Right ventricle myocardium superior (tissue), 1 donor: ENCODE results near the gene SLC35A4. TPM values are rescaled to one million over a fixed set of nuclear protein-coding genes. Genes with fewer than 3 reads are reported as not detected.
"Not testable (repeated sequence)": the region's sequence is repeated elsewhere in the genome, so short reads cannot be mapped to it uniquely, and the experiment has no call there.

Experiments
- ATAC-seq: fragments of 200-7000 bp; cut with Tn5 transposase; one replicate; pipeline ENCODE4 v1.9.1; 2020; ENCODE audit warnings: mild to moderate bottlenecking; ENCODE audit not compliant: poor library complexity
- DNase-seq: peaks from one replicate; pipeline ENCODE4 v3.0.0-alpha.2; 2020
- intact Hi-C: fragments of 100-400 bp; cut with DNase I; formaldehyde crosslinking; loops from one replicate; pipeline ENCODE4 v1.11.2; 2022
- total RNA-seq: library from RNA; stranded (reverse); fragmentation: NEBNext Ultra II Directional; extraction: Animal tissue kit (Norgen Biotek cat#: 25700); gene quantifications from one replicate; pipeline ENCODE4 v1.2.1, GENCODE V29; 2021
- donor health status: DM: no; HTN: yes; CAD: no; lungs with severe emphysema.

SLC35A4 gene
- total RNA-seq, 1 donor from 2014 or later: 81.4 TPM

DNA sequence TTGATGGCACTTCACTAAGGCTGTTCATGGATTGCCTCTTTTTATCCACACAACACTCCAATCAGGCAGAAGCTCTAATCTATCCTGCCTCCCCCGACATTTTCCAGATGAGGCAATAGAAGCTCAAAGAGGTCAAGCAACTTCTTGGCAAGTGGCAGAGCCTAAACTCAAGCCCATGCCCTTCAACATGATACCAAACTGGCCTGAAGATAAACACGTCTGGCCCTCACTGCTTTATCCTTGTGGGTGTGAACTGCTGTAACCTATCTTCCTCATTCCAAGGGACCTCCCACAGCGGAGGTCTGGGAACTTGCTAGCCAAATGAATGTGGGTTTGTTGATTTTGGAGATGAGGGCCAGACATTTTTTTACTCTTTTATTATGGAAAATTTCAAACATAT, 9.5 kb downstream of the SLC35A4 start:
- ATAC-seq: no peak
- intact Hi-C loops: loop anchor here (5.0 kb wide), 1 partner anchor 58 kb away; the partner anchor contains the start of gene CD14
- DNase-seq: no peak

DNA sequence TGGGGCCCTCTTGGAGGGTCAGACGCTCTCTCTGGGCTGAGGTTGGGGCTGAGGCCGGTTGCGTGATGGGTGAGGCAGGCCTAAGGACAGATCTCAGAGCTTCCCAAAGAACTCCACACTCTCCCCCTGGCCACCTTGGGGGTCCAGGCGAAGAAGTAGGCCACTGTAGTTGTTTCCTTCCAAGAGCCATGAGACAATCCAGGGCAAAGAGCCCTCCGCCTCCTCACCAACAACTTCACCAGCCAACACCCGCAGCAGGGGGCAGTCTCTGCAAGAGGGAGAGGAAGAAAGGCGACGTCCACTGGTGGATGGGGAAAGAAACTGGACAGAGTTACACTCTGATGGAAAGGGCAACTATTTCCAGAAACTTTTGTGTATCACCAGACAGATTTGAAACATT, 10.7 kb downstream of the SLC35A4 start:
- ATAC-seq (peak; percentile 73), DNase-seq (peak; percentile 73)
- intact Hi-C loops: no loop called here

DNA sequence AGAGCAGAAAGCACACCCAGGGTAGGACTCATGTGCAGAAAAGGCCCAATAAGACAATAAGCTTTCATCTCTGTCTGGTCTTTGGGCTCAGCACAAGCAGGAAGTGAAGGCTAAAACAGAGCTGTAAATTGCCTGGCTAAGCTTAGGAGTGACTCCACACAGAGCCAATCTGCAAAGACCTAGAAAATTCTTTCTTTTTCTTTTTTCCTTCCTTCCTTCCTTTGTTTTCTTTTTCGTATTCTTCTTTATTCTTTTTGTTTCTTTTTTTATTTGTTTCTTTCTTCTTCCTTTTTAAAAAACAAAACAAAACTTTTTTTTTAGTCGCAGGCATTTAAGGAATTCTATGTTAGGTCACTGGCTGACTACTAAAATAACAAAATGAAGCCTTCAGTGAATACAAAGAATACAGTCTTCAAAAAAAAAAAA, 12.2 kb downstream of the SLC35A4 start:
- no peak for DNase-seq
- ATAC-seq: peak; percentile 50
- intact Hi-C loops: no loop called here

DNA sequence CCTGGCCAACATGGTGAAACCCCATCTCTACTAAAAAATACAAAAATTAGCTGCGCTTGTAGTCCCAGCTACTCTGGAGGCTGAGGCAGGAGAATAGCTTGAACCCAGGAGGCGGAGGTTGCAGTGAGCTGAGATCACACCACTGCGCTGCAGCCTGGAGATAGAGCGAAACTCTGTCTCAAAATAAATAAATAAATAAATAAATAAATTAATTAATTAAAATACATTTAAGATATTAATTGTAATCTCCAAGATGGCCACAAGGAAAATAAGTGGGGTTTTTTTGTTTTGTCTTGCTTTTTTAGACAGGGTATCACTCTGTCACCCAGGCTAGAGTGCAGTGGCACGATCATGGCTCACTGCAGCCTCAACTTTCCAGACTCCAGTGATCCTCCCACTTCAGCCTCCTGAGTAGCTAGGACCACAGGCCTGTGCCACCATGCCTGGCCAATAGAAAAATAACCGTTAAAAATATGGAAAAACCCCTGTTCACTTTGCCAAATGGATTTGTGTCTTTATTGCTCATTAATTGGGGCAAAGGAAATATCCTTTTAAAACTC, 14.6 kb downstream of the SLC35A4 start:
- intact Hi-C loops, ATAC-seq, DNase-seq: not testable (repeated sequence)

DNA sequence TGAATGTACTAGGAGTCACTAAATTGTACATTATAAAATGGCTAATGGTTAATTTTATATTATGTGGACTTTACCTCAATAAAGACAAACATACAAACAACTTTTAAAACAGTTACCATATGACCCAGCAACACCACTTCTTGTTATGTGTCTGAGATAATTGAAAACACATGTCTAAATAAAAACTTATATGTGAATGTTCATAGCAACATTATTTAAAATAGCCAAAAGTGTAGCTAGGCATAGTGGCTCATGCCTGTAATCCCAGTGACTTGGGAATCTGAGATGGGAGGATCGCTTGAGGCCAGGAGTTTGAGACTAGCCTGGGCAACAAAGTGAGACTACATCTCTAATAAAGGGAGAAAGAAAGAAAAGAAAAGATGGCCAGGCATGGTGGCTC, 22.9 kb downstream of the SLC35A4 start:
- ATAC-seq (no peak), DNase-seq (no peak)
- intact Hi-C loops: no loop called here

DNA sequence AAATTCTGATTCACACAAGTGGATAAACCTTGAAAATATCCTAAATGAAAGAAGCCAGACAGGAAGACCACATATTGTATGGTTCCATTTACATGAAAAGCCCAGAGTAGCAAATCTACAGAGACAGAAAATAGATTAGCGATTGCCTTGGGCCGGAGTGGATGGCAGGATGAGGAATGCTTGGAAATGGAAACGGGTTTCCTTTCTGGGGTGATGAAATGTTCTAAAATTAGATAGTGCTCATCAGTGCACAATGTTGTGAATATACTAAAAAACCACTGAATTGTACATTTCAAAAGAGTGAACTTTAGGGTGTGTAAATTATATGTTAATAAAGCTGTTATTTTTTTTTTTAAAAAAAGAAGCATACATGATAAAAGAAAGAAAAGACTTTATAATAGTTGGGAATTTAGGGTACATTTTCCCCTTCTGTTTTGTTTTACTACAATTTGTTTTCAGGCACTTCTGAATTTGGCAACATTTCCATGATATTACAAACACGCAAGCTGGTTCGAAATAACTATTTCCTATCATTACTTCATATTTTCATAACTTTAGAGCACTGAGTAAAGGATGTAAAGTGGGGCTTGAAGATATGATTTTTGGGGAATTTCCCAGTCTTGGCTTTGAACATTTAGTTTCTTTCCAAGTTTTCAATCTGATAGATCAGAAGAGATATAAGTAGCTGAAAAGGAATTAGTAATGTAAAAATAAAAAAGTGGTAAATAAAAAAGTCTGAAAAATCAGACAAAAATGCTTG, 23.9 kb downstream of the SLC35A4 start:
- peak; percentile 73 for ATAC-seq
- intact Hi-C loops: no loop called here
- no peak for DNase-seq

DNA sequence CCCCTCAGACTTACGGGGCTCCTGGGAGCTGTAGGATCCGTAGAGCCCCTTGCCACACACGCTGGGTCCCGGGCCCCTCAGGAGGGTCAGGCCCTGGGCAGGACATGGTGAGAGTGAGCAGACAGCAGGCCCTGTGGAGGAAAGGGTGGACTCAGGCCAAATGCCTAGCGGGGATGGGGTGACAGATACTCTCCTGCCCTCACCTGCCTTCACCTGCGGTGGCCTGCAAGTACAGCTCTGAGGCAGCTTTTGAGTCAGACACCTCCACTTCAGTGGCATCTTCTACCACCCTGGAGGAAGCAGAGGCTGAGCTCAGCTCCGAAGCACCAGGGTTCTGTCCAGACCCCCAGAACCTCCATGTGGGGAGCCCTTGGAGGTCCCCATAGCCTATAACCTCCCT, 26.2 kb downstream of the SLC35A4 start:
- no peak for DNase-seq
- ATAC-seq: no peak
- intact Hi-C loops: no loop called here

DNA sequence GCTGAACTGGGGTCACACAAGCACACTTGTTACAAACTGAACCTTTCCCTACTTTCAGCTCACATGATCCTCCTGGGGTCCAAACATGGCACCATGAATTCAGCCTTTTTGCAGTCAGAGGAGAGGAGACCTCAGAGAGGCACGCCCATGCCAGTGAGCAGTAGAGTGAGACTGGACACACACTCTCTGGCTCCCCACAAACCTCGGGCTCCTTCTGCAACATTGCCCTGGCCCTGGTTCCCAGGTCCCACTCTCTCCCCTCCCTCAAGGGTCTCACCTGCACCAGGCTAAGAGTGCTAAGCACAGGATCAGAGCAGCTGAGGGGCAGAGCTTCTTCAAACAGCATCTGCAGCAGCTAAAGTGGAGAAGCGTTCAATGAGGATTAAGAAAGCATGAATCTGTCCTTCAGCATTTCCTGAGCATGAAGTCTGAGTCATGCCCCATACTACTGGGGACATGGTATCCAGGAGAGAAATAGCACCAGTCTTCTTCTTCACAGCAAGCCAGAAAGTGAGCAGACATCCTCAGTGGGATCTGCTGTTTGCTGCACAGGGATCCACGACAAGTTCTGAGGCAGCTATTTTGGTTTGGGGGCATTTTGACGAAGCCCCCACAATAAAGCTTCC, 27.2 kb downstream of the SLC35A4 start:
- ATAC-seq (no peak), DNase-seq (no peak)
- intact Hi-C loops: no loop called here

DNA sequence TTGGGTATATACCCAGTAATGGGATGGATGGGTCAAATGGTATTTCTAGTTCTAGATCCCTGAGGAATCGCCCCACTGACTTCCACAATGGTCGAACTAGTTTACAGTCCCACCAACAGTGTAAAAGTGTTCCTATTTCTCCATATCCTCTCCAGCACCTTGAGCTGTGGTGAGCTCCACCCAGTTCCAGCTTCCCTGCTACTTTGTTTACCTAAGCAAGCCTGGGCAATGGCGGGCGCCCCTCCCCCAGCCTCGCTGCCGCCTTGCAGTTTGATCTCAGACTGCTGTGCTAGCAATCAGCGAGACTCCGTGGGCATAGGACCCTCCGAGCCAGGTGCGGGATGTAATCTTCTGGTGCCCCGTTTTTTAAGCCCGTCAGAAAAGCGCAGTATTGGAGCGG, 28.4 kb downstream of the SLC35A4 start:
- ATAC-seq, intact Hi-C loops, DNase-seq: not testable (repeated sequence)

DNA sequence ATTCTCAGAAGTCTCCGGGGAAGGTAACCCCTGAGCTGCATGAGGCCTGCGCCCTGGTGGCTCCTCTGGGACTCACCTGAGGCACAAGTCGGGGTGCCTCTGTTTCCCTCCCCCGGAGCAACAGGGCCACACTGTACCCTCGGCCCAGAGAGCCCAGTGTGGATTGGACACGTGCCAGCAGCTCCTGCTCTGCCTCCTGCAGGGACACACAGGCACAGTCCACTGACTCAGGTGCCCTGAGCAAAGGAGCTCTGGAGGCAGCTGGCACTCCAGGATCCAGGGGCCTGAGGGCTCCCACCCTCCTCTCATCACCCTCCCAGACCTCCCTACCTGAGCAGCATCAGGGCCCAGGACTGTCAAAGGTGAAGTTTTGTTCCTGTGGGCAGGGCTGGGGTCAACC, 29.5 kb downstream of the SLC35A4 start:
- DNase-seq (no peak), ATAC-seq (no peak)
- intact Hi-C loops: no loop called here

DNA sequence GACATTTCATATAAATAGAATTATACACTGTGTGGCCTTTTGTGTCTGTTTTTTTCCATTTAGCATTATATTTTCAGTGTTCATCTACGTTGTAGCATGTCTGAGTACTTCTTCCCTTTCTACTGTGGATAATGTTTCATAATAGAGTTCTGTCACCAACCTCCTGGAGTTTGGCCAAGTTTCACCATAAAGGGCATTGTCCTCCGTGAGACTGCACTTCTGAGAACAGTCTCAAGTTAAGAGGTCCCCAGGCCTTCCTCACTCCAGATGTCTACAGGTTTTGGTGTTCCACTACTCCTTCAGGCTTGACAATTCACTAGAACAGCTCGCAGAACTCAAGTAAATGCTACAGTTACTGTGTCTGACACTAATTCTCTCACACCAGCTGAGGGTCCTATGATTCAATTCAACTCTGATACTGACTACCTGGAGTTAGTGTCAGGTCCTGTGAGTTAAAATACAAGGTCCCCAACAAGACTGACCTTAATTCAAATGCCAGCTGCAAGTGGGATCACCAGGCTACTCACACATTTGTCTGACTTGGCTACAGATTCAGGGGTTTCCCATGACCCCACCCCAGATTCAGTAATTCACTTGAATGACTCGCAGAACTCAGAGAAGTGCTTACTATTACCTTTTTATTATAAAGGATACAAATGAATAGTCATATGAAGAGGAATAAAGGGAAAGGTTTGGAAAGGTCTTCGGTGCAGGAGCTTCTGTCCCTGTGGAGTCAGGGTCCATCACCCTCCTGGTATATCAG, 31.1 kb downstream of the SLC35A4 start:
- DNase-seq (no peak), ATAC-seq (peak; percentile 86)
- intact Hi-C loops: no loop called here

DNA sequence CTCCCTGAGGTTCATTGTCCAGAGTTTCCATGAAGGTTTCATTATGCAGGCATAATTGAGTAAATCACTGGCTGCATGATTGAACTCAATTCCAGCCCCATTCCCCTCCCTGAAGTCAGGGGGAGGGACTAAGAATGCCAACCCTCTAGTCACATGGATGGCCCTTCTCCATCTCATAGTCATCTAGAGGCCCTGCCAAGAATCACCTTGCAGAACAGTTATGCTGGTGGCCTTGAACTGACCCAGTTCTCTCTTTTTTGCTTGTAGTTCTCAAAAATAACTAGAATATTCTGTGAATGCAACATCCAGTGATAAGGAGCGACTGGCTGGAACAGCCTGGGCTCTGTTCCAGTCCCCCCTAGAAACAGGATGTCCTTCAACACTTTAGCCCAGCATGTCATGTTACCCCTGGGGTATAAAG, 31.7 kb downstream of the SLC35A4 start:
- intact Hi-C loops: no loop called here
- no peak for DNase-seq
- peak; percentile 51 for ATAC-seq

DNA sequence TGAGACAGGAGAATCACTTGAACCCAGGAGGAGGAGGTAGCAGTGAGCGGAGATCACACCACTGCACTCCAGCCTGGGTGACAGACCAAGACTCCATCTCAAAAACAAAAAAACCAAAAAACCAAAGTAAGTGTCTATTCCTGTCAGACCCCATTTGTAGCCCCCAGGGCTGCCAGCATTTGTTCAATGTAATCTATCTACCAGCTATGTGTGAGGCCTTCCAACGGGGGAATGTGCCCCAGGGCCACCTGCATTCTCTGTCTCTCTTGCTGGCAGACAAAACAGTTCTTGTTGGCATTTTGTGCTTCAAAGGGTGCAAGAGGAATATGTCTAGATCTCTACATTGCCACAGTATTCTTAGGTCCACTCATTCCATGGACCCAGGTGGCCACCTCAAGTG, 34.2 kb downstream of the SLC35A4 start:
- intact Hi-C loops: no loop called here
- no peak for DNase-seq
- no peak for ATAC-seq

DNA sequence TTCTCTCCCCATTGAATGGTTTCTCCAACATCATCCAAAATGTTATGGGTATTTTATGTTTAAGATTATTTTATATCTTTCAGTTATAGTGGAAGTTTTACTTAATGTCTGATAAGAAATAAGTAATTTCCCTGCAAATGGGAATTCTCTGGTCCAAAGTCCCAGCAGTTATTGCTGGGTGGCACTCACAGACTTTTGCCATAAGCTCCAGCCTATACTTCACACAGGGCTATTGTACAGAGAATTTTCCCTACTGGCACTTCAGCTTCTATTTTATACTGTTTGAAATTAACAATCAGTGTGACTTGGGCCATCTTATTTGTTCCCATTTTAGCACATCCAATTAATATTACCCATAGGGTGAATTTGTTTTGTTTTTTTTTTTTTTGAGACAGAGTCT, 35.5 kb downstream of the SLC35A4 start:
- no peak for ATAC-seq

DNA sequence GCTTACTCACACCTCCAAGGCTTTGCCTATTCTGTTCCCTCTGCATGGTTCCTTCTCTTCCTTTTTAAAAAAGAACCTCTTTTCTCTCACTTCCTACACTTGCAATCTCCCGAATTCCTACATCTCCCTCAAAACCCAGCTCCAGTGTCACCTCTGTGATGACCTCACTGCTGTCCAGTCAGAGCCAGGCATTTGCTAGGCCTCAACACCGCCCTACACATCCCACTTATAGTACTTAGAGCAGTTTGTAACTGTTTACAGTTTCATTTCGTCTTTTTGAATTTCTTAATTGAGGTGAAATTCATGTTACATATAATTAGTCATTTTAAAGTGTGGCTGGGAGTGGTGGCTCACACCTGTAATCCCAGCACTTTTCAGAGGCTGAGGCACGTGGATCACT, 37.5 kb downstream of the SLC35A4 start:
- DNase-seq: no peak
- peak; percentile 36 for ATAC-seq
- intact Hi-C loops: no loop called here

More for the DNA sequence above, 35.5 kb downstream of the SLC35A4 start:
- no peak for DNase-seq
- intact Hi-C loops: no loop called here

DNA sequence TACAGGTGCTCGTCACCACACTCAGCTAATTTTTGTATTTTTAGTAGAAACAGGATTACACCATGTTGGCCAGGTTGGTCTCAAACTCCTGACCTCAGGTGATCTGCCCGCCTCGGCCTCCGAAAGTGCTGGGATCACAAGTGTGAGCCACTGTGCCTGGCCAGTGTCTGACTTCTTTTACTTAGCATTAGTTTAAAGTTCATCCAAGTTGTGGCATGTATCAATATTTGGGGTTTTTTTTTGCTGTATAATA, 38.7 kb downstream of the SLC35A4 start:
- intact Hi-C loops, ATAC-seq, DNase-seq: not testable (repeated sequence)

DNA sequence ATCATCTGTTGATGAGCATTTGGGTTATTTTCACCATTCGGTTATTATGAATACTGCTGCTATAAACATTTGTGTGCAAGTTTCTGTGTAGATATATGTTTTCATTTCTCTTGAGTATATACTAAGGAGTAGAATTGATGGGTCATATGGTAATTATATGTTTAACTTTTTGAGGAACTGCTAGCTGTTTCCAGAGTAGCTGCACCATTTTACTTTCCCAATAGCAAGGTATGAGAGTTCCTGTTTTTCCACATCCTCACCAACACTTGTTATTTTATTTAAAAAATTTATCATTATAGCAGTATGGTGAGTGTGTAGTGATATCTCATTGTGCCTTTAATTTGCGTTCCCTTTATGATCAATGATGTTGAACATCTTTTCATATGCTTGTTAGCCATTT, 39.1 kb downstream of the SLC35A4 start:
- DNase-seq: no peak
- intact Hi-C loops: no loop called here
- ATAC-seq: no peak

DNA sequence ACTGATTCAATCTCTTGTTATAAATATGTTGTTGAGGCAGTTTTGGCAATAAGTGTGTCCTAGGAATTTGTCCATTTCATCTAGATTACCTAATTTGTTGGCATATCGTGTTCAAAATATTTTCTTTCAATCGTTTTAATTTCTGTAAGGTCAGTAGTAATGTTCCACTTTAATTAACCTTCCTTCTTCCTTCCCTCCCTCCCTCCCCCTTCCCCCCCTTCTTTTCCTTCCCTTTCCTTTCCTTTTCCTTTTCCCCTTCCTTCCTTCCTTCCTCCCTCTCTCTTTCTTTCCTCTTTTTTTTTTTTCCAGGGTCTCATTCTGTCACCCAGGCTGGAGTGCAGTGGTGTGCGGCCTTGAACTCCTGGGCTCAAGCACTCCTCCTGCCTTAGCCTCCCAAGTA, 41.3 kb downstream of the SLC35A4 start:
- intact Hi-C loops: no loop called here
- DNase-seq (no peak), ATAC-seq (no peak)

DNA sequence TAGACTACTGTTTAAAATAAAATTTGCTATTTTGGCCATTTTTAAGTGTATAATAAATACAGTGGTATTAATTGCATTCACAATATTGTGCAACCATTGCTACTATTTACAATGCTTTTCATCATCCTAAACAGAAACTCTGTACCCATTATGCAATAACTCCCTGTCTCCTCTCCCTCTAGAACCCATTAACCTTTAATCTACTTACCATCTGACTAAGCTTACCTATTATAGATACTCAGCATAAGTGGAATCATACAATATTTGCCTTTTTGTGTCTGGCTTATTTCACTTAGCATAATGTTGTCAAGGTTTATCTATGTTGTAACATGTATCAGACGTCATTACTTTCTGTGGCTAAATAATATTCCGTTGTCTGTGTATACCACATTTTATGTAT, 42.4 kb downstream of the SLC35A4 start:
- ATAC-seq (no peak), DNase-seq (no peak)
- intact Hi-C loops: no loop called here

DNA sequence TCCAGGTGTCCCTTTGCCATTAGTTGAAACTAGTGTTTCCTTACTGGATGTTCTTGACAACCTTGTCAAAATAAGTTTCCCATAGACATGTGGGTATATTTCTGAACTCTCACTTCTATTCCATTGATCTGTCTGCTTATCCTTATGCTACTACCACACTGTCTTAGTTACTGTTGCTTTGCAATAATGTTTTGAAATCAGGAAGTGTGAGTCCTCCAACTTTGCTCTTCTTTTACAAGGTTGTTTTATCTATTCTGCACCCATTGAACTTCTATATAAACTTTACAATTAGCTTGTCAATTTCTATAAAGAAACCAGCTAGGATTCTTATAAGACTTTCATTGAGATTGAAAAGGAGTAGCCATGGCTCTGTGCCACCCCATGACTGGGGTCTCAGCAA, 44.1 kb downstream of the SLC35A4 start:
- ATAC-seq: no peak
- intact Hi-C loops: no loop called here

More for the DNA sequence above, 44.1 kb downstream of the SLC35A4 start:
- no peak for DNase-seq
